ENCODE data around the gene GAS7.

DNA sequence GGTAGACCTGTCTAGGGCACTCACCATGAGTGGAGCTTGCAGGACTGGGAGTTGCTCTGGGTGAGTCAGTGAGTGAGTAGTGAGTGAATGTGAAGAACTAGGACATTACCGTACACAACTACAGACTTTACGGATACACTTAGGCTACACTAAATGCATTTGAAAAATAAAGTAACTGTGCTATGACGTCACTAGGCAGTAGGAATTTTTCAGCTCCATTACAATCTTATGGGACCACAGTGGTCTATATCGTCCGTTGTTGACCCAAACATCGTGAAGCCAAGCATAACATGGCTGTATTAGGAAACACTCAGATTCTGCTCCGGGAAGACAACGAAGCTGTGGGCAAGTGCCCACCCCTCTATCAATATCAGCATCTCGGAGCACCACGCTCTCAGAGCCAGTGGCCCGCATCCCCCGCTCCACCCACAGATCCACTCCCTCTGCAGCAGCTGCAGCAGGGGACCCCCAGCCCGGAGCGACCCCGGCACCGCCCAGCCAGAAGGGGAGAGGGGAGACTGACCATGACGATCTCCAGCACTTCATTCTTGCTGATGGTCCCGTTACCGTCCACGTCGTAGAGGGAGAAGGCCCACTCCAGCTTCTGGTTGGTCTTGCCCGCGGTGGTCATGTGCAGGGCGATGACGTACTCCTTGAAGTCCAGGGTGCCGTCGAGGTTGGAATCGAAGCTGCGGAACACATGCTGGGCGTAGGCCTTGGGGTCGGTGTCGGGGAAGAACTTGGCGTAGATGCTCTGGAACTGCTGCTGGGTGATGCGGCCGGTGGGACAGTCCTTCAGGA, 293.9 kb downstream of the GAS7 start:
- TF ChIP-seq, protein P1, sequence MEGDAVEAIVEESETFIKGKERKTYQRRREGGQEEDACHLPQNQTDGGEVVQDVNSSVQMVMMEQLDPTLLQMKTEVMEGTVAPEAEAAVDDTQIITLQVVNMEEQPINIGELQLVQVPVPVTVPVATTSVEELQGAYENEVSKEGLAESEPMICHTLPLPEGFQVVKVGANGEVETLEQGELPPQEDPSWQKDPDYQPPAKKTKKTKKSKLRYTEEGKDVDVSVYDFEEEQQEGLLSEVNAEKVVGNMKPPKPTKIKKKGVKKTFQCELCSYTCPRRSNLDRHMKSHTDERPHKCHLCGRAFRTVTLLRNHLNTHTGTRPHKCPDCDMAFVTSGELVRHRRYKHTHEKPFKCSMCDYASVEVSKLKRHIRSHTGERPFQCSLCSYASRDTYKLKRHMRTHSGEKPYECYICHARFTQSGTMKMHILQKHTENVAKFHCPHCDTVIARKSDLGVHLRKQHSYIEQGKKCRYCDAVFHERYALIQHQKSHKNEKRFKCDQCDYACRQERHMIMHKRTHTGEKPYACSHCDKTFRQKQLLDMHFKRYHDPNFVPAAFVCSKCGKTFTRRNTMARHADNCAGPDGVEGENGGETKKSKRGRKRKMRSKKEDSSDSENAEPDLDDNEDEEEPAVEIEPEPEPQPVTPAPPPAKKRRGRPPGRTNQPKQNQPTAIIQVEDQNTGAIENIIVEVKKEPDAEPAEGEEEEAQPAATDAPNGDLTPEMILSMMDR (IDR thresholded peaks at IDR 0.05): no peak
- TF ChIP-seq ZNF138 (CRISPR knock-in tag; conservative IDR thresholded peaks at IDR 0.05): no peak
- TF ChIP-seq CREM (CRISPR knock-in tag; IDR thresholded peaks at IDR 0.05): no peak
- TF ChIP-seq, protein P2, sequence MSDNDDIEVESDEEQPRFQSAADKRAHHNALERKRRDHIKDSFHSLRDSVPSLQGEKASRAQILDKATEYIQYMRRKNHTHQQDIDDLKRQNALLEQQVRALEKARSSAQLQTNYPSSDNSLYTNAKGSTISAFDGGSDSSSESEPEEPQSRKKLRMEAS (CRISPR knock-in tag; IDR thresholded peaks at IDR 0.05): no peak

Data from WTC11 (cell line).